H9 (cell line): Measurements from ENCODE around the gene CBX3. TPM values are rescaled to one million over a fixed set of nuclear protein-coding genes. Genes with fewer than 3 reads are reported as not detected.

ENCODE experiments used
- DNase-seq: peaks from one replicate; pipeline ENCODE4 v3.0.0-alpha.2; 2017
- H2AFZ ChIP-seq: one replicate; pipeline ENCODE4 v1.6.1; 2013; ENCODE audit warnings: mild to moderate bottlenecking, low read length, control low read depth, moderate library complexity
- H2AK5ac ChIP-seq: 2 replicates; pipeline ENCODE4 v1.6.1; 2013; ENCODE audit warnings: low read length, control low read depth, mixed read lengths; ENCODE audit not compliant: insufficient read length
- H2BK120ac ChIP-seq: one replicate; pipeline ENCODE4 v1.6.1; 2013; ENCODE audit warnings: low read depth, mild to moderate bottlenecking, low read length, control low read depth, inconsistent platforms; ENCODE audit not compliant: poor library complexity, severe bottlenecking
- H2BK12ac ChIP-seq: 2 replicates; pipeline ENCODE4 v1.6.1; 2013; ENCODE audit warnings: low read length, control low read depth, mixed read lengths, low read depth; ENCODE audit not compliant: insufficient read length
- H2BK15ac ChIP-seq: 2 replicates; pipeline ENCODE4 v1.6.1; 2013; ENCODE audit warnings: low read depth, low read length, control low read depth
- H2BK20ac ChIP-seq: one replicate; pipeline ENCODE4 v1.6.1; 2013; ENCODE audit warnings: low read depth, mild to moderate bottlenecking, low read length, control low read depth, inconsistent platforms; ENCODE audit not compliant: poor library complexity, severe bottlenecking
- H2BK5ac ChIP-seq: 2 replicates; pipeline ENCODE4 v1.6.1; 2013; ENCODE audit warnings: low read length, control low read depth, mixed read lengths; ENCODE audit not compliant: insufficient read length
- H3K14ac ChIP-seq: 2 replicates; pipeline ENCODE4 v1.6.1; 2013; ENCODE audit warnings: low read length, control low read depth; ENCODE audit not compliant: insufficient read depth
- H3K18ac ChIP-seq: 2 replicates; pipeline ENCODE4 v1.6.1; 2013; ENCODE audit warnings: low read depth, mild to moderate bottlenecking, mixed read lengths, low read length, control low read depth; ENCODE audit not compliant: insufficient read length
- H3K23ac ChIP-seq: 2 replicates; pipeline ENCODE4 v1.6.1; 2013; ENCODE audit warnings: low read length, control low read depth, mixed read lengths, low read depth; ENCODE audit not compliant: insufficient read length
- H3K23me2 ChIP-seq: 2 replicates; pipeline ENCODE4 v1.6.1; 2013; ENCODE audit warnings: low read depth, mild to moderate bottlenecking, mixed read lengths, low read length, control low read depth; ENCODE audit not compliant: insufficient read length, poor library complexity, severe bottlenecking
- H3K27ac ChIP-seq: 2 replicates; pipeline ENCODE4 v1.5.1; 2013; ENCODE audit warnings: low read length, control low read depth, mixed read lengths, low read depth; ENCODE audit not compliant: insufficient read length
- H3K27me3 ChIP-seq: 2 replicates; pipeline ENCODE4 v1.6.1; 2013; ENCODE audit warnings: low read length, control low read depth, inconsistent platforms; ENCODE audit not compliant: insufficient read depth
- H3K4ac ChIP-seq: 2 replicates; pipeline ENCODE4 v1.6.1; 2013; ENCODE audit warnings: low read depth, mild to moderate bottlenecking, control low read depth, inconsistent platforms, low read length, moderate library complexity
- H3K4me1 ChIP-seq: 2 replicates; pipeline ENCODE4 v1.6.1; 2013; ENCODE audit warnings: low read length, control low read depth, inconsistent platforms; ENCODE audit not compliant: insufficient read depth
- H3K4me2 ChIP-seq: 2 replicates; pipeline ENCODE4 v1.6.1; 2013; ENCODE audit warnings: low read length, control low read depth, mixed read lengths; ENCODE audit not compliant: insufficient read length, insufficient read depth
- H3K56ac ChIP-seq: 2 replicates; pipeline ENCODE4 v1.6.1; 2013; ENCODE audit warnings: low read depth, mild to moderate bottlenecking, mixed read lengths, low read length, control low read depth; ENCODE audit not compliant: insufficient read length
- H3K79me1 ChIP-seq: 2 replicates; pipeline ENCODE4 v1.6.1; 2013; ENCODE audit warnings: low read depth, mild to moderate bottlenecking, moderate library complexity, low read length, control low read depth, inconsistent platforms; ENCODE audit not compliant: insufficient read depth, poor library complexity, severe bottlenecking
- H3K79me2 ChIP-seq: 2 replicates; pipeline ENCODE4 v1.6.1; 2013; ENCODE audit warnings: low read length, control low read depth, inconsistent platforms; ENCODE audit not compliant: insufficient read depth
- H3K9ac ChIP-seq: 2 replicates; pipeline ENCODE4 v1.6.1; 2013; ENCODE audit warnings: low read length, control low read depth, mixed read lengths; ENCODE audit not compliant: insufficient read length; ENCODE audit errors: extremely low read depth
- H3K9me3 ChIP-seq: one replicate; pipeline ENCODE4 v1.6.1; 2013; ENCODE audit warnings: low read depth, low read length, inconsistent platforms; ENCODE audit not compliant: control insufficient read depth
- H3T11ph ChIP-seq: one replicate; pipeline ENCODE4 v1.6.1; 2013; ENCODE audit warnings: mild to moderate bottlenecking, low read length, control low read depth, inconsistent platforms
- H4K20me1 ChIP-seq: one replicate; pipeline ENCODE4 v1.6.1; 2013; ENCODE audit not compliant: control insufficient read depth, insufficient read length, insufficient read depth
- H4K5ac ChIP-seq: 2 replicates; pipeline ENCODE4 v1.6.1; 2013; ENCODE audit warnings: low read depth, mild to moderate bottlenecking, mixed read lengths, low read length, control low read depth; ENCODE audit not compliant: insufficient read length
- H4K8ac ChIP-seq: replicated peaks from 2 replicates; pipeline ENCODE4 v1.6.1; 2013; ENCODE audit warnings: low read length, control low read depth, mixed read lengths, low read depth; ENCODE audit not compliant: insufficient read length
- H4K91ac ChIP-seq: 2 replicates; pipeline ENCODE4 v1.6.1; 2013; ENCODE audit warnings: low read depth, mild to moderate bottlenecking, moderate library complexity, mixed read lengths, low read length, control low read depth; ENCODE audit not compliant: insufficient read length
- H3K27ac Mint-ChIP-seq, 3 experiments: 2 replicates in 2 of 3; 3 replicates in 1 of 3; pipeline ENCODE4 v1.8.0; 2020 to 2021; ENCODE audit warnings: mixed read lengths in 3 of 3, mild to moderate bottlenecking in 1 of 3, moderate library complexity in 1 of 3
- H3K27me3 Mint-ChIP-seq: 2 replicates; pipeline ENCODE4 v1.8.0; 2021; ENCODE audit warnings: low read depth, mild to moderate bottlenecking, moderate library complexity, mixed read lengths
- H3K36me3 Mint-ChIP-seq, 3 experiments: 2 replicates in 2 of 3; 3 replicates in 1 of 3; pipeline ENCODE4 v1.8.0; 2020 to 2021; ENCODE audit warnings: low read depth in 3 of 3, mixed read lengths in 3 of 3; ENCODE audit not compliant: insufficient read depth in 1 of 3
- H3K4me1 Mint-ChIP-seq, 2 experiments: 2 replicates each; pipeline ENCODE4 v1.8.0; 2020; ENCODE audit warnings: mixed read lengths in 2 of 2
- H3K4me3 Mint-ChIP-seq, 2 experiments: 2 replicates in 1 of 2; 3 replicates in 1 of 2; pipeline ENCODE4 v1.8.0; 2020 to 2021; ENCODE audit warnings: mild to moderate bottlenecking in 2 of 2, mixed read lengths in 2 of 2, moderate library complexity in 1 of 2
- H3K9me3 Mint-ChIP-seq, 2 experiments: 2 replicates in 1 of 2; 3 replicates in 1 of 2; pipeline ENCODE4 v1.8.0; 2020; ENCODE audit warnings: mild to moderate bottlenecking in 2 of 2, mixed read lengths in 2 of 2, moderate library complexity in 1 of 2
- WGBS: extraction: QIAGEN DNeasy Blood & Tissue Kit; methylation state at CpG from one replicate; pipeline ENCODE4 v1.1.7; 2013; ENCODE audit warnings: missing lambda C conversion rate, low lambda C conversion rate, mixed read lengths; ENCODE audit not compliant: insufficient read length; ENCODE audit errors: extremely low coverage; 5-methylcytosine and 5-hydroxymethylcytosine counted together
- total RNA-seq: library from RNA; stranded (reverse); gene quantifications from 2 replicates; pipeline ENCODE4 v1.2.1, GENCODE V29; 2021
- TF ChIP-seq, protein P1 (sequence below): fragments of 200-600 bp; sonication (generic); conservative IDR thresholded peaks from 3 replicates; pipeline ENCODE4 v1.8.0; 2021; ENCODE audit warnings: antibody characterized with exemption, mild to moderate bottlenecking

The CBX3 gene
- total RNA-seq, 1 experiment from 2014 or later = 288 TPM

DNA sequence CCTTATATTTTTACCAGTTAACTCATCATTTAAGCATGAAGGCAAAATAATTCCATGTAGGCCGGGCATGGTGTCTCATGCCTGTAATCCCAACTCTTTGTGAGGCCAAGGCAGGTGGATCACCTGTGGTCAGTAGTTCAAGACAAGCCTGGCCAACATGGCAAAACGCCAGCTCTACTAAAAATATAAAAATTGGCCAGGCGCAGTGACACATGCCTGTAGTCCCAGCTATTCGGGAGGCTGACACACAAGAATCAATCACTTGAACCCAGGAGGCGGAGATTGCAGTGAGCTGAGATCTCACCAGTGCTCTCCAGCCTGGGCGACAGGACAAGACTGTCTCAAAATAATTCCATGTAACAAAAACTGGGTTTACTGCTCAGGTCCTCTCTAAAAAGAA is 19.3 kb upstream of the CBX3 start:
- Histone ChIP-seq H2AFZ (no peak overlapping the region), H3K9me3 (no peaks in the 10 kb centered on the region), H3K14ac (no peak overlapping the region), H4K8ac (no peak overlapping the region), H3K4me1 (no peaks in the 10 kb centered on the region; the same call in 1 of the 2 replicates), H3K23me2 (no peaks in the 10 kb centered on the region), H3K4ac (no peak overlapping the region), H2BK15ac (no peak overlapping the region), H3K4me2 (no peak overlapping the region), H3K56ac (no peak overlapping the region), H3K79me1 (no peaks in the 10 kb centered on the region), H3K79me2 (no peaks in the 10 kb centered on the region; the same call in 1 of the 2 replicates), H2BK120ac (no peak overlapping the region), H3K23ac (no peak overlapping the region), H3K18ac (no peak overlapping the region), H3T11ph (no peak overlapping the region), H2AK5ac (no peak overlapping the region), H2BK5ac (no peak overlapping the region), H2BK12ac (no peak overlapping the region), H2BK20ac (no peak overlapping the region), H3K27ac (no peak overlapping the region), H3K9ac (no peak overlapping the region), H4K91ac (no peak overlapping the region), H4K5ac (no peak overlapping the region), H4K20me1 (no peaks in the 10 kb centered on the region), H3K27me3 (no peaks in the 10 kb centered on the region)
- DNase-seq = no peak
- Mint-ChIP-seq H3K4me1 (peaks cover 12 to 17% of the 10 kb centered on the region in 2 experiments; a peak in 3 of 4 replicates), H3K27ac (no peak overlapping the region), H3K9me3 (peaks cover 1% of the 10 kb centered on the region in 2 experiments; a peak in 4 of 5 replicates), H3K36me3 (peaks cover 22 to 55% (median 42%) of the 10 kb centered on the region in 3 experiments), H3K27me3 (no peaks in the 10 kb centered on the region; the same call in 1 of the 2 replicates), H3K4me3 (no peak overlapping the region)
- TF ChIP-seq, protein P1, sequence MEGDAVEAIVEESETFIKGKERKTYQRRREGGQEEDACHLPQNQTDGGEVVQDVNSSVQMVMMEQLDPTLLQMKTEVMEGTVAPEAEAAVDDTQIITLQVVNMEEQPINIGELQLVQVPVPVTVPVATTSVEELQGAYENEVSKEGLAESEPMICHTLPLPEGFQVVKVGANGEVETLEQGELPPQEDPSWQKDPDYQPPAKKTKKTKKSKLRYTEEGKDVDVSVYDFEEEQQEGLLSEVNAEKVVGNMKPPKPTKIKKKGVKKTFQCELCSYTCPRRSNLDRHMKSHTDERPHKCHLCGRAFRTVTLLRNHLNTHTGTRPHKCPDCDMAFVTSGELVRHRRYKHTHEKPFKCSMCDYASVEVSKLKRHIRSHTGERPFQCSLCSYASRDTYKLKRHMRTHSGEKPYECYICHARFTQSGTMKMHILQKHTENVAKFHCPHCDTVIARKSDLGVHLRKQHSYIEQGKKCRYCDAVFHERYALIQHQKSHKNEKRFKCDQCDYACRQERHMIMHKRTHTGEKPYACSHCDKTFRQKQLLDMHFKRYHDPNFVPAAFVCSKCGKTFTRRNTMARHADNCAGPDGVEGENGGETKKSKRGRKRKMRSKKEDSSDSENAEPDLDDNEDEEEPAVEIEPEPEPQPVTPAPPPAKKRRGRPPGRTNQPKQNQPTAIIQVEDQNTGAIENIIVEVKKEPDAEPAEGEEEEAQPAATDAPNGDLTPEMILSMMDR = no peak
- WGBS = no CpG with 5 or more reads among the region's 6 CpGs
